Panc1 (cell line): ENCODE data around the gene TAGLN2. TPM values are rescaled to one million over a fixed set of nuclear protein-coding genes. Genes with fewer than 3 reads are reported as not detected.

Experiments used
- ATAC-seq: fragments of 200-7000 bp; cut with Tn5 transposase; 2 replicates; pipeline ENCODE4 v1.9.1; 2020; ENCODE audit warnings: mild to moderate bottlenecking, moderate library complexity
- BruUV-seq: library from RNA; stranded (reverse); fragments of 400-500 nt; replicated peaks from 2 replicates; lab custom pipeline; 2021; lab: Mats Ljungman, UMichigan
- CTCF ChIA-PET: fragments of 300-600 bp; sonication (Branson Sonifier 250); formaldehyde crosslinking; loops from one replicate; lab custom pipeline; 2022; ENCODE audit warnings: antibody characterized with exemption; lab: Charles Lee
- POLR2A ChIA-PET: fragments of 300-600 bp; sonication (Branson Sonifier 250); formaldehyde crosslinking; loops from one replicate; lab custom pipeline; 2022; ENCODE audit warnings: antibody characterized with exemption; lab: Charles Lee
- DNase-seq: peaks from one replicate; pipeline ENCODE4 v3.0.0-alpha.2; 2010; ENCODE audit warnings: low read depth, low spot score
- H3K27ac ChIP-seq: 2 replicates; pipeline ENCODE4 v1.5.1; 2011; ENCODE audit warnings: mild to moderate bottlenecking, low read length, inconsistent platforms
- H3K27me3 ChIP-seq: fragments of 200-500 bp; sonication (Bioruptor generic); 2 replicates; pipeline ENCODE4 v1.6.0; 2014; ENCODE audit warnings: low read length, inconsistent platforms; ENCODE audit not compliant: control insufficient read depth, insufficient read depth
- H3K36me3 ChIP-seq: fragments of 200-500 bp; sonication (Bioruptor generic); 2 replicates; pipeline ENCODE4 v1.5.1; 2014; ENCODE audit warnings: inconsistent platforms, mild to moderate bottlenecking, low read length, moderate library complexity; ENCODE audit not compliant: control insufficient read depth, insufficient read depth
- H3K4me1 ChIP-seq: 2 replicates; pipeline ENCODE4 v1.5.1; 2011; ENCODE audit warnings: inconsistent platforms, mild to moderate bottlenecking, low read length, moderate library complexity; ENCODE audit not compliant: control insufficient read depth, insufficient read depth
- H3K4me3 ChIP-seq, 2 experiments: 2 replicates each; pipeline ENCODE4 v1.5.1; 2011 to 2012; ENCODE audit warnings: low read depth in 2 of 2, low read length in 2 of 2, mild to moderate bottlenecking in 2 of 2, inconsistent platforms in 1 of 2, moderate library complexity in 1 of 2
- H3K9me3 ChIP-seq: fragments of 200-500 bp; sonication (Bioruptor generic); 2 replicates; pipeline ENCODE4 v1.5.1; 2014; ENCODE audit warnings: low read depth, mild to moderate bottlenecking, inconsistent platforms, low read length, moderate library complexity; ENCODE audit not compliant: control insufficient read depth, insufficient read depth
- POLR2AphosphoS5 ChIP-seq: IDR thresholded peaks from 2 replicates; pipeline ENCODE4 v1.6.1; 2012; ENCODE audit warnings: mild to moderate bottlenecking, low read depth, low read length, moderate library complexity
- SIN3A ChIP-seq: IDR thresholded peaks from 2 replicates; pipeline ENCODE4 v1.6.1; 2012; ENCODE audit warnings: low read depth, mild to moderate bottlenecking, low read length, moderate library complexity, borderline replicate concordance; ENCODE audit not compliant: insufficient read depth
- TCF7L2 ChIP-seq: IDR thresholded peaks from 2 replicates; pipeline ENCODE4 v1.6.1; 2011; ENCODE audit warnings: mild to moderate bottlenecking, low read depth, low read length, inconsistent platforms
- in situ Hi-C: cut with HindIII; loops from 2 replicates; pipeline ENCODE4 v1.10.0; 2016; ENCODE audit warnings: low sequenced_read_pairs, low pct_unique_long_range_greater_than_20kb
- intact Hi-C: fragments of 100-400 bp; cut with micrococcal nuclease; formaldehyde crosslinking; loops from one replicate; pipeline ENCODE4 v1.10.0; 2022; ENCODE audit not compliant: unreplicated experiment
- total RNA-seq: library from RNA; stranded (reverse); gene quantifications from one replicate; pipeline ENCODE4 v1.2.1, GENCODE V29; 2021; ENCODE audit not compliant: unreplicated experiment
- TF ChIP-seq, protein P1 (sequence below): fragments of 450-650 bp; IDR thresholded peaks from 2 replicates; pipeline ENCODE4 v1.5.1; 2017; ENCODE audit warnings: mild to moderate bottlenecking
- TF ChIP-seq, protein P2 (sequence below), 2 experiments: IDR thresholded peaks; 2 replicates each; pipeline ENCODE4 v1.6.1; 2011 to 2012; ENCODE audit warnings: low read depth in 2 of 2, control low read depth in 1 of 2, low read length in 1 of 2, mild to moderate bottlenecking in 1 of 2, moderate library complexity in 1 of 2; ENCODE audit not compliant: insufficient read depth in 1 of 2

Gene TAGLN2
- total RNA-seq, 1 experiment from 2014 or later, result 474 TPM

DNA sequence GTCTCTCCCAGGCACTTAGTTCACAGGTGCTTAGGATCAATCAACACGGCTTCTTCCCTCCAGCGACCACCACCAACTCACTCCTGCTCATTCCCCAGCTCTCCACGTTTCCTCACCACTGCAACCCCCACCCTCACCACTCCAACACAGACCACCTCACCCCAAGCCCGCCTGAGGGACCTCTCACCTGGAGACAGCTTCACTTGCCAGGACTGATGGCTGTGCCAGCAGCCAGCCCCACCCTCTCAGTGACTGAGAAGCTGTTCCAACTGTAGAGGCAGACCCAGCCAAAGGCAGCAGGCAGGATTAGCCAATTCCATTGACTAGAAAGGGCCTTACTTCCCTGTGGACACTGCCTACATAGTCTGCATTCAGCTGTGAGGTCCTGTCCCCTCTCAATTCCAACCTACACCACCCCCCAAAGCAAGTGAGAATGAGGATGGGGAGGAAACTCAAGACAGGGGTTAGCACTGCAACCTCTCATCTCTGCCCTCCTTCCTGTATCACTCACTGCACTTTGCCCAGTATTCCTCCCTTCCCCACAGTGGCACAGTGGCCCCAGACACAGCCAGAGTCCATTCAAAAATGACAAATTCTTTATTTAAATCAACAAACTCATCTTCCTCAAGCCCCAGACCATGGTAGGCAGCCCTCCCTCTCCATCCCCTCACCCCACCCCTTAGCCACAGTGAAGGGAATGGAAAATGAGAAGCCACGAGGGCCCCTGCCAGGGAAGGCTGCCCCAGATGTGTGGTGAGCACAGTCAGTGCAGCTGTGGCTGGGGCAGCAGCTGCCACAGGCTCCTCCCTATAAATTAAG is 7.6 kb downstream of the TAGLN2 start:
- intact Hi-C loops, result no loop called here
- no TSS peak for BruUV-seq
- POLR2A ChIA-PET, result interaction anchor here (0.7 kb wide), 1 partner anchor 1215 kb away, joined by 3 read pairs; the partner anchor contains the start of gene DEDD
- CTCF ChIA-PET, result no interaction called here
- no peak overlapping the region for H3K4me3 ChIP-seq
- H3K27ac ChIP-seq, result peak overlapping the region; percentile 71
- no peak for TF ChIP-seq TCF7L2
- TF ChIP-seq POLR2AphosphoS5, result no peak; the same call in none of the 2 replicates
- no peak for TF ChIP-seq SIN3A
- TF ChIP-seq, protein P1, sequence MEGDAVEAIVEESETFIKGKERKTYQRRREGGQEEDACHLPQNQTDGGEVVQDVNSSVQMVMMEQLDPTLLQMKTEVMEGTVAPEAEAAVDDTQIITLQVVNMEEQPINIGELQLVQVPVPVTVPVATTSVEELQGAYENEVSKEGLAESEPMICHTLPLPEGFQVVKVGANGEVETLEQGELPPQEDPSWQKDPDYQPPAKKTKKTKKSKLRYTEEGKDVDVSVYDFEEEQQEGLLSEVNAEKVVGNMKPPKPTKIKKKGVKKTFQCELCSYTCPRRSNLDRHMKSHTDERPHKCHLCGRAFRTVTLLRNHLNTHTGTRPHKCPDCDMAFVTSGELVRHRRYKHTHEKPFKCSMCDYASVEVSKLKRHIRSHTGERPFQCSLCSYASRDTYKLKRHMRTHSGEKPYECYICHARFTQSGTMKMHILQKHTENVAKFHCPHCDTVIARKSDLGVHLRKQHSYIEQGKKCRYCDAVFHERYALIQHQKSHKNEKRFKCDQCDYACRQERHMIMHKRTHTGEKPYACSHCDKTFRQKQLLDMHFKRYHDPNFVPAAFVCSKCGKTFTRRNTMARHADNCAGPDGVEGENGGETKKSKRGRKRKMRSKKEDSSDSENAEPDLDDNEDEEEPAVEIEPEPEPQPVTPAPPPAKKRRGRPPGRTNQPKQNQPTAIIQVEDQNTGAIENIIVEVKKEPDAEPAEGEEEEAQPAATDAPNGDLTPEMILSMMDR, result no peak
- TF ChIP-seq, protein P2, sequence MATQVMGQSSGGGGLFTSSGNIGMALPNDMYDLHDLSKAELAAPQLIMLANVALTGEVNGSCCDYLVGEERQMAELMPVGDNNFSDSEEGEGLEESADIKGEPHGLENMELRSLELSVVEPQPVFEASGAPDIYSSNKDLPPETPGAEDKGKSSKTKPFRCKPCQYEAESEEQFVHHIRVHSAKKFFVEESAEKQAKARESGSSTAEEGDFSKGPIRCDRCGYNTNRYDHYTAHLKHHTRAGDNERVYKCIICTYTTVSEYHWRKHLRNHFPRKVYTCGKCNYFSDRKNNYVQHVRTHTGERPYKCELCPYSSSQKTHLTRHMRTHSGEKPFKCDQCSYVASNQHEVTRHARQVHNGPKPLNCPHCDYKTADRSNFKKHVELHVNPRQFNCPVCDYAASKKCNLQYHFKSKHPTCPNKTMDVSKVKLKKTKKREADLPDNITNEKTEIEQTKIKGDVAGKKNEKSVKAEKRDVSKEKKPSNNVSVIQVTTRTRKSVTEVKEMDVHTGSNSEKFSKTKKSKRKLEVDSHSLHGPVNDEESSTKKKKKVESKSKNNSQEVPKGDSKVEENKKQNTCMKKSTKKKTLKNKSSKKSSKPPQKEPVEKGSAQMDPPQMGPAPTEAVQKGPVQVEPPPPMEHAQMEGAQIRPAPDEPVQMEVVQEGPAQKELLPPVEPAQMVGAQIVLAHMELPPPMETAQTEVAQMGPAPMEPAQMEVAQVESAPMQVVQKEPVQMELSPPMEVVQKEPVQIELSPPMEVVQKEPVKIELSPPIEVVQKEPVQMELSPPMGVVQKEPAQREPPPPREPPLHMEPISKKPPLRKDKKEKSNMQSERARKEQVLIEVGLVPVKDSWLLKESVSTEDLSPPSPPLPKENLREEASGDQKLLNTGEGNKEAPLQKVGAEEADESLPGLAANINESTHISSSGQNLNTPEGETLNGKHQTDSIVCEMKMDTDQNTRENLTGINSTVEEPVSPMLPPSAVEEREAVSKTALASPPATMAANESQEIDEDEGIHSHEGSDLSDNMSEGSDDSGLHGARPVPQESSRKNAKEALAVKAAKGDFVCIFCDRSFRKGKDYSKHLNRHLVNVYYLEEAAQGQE (IDR thresholded peaks at IDR 0.05; ENCODE audit: insufficient read depth in 1 of 2, low read depth in 2 of 2, low read length in 1 of 2), result no peak
- no peak for ATAC-seq
- H3K36me3 ChIP-seq, result 0 out of 2 replicates have a peak, but pooled peaks cover 5% of the 10 kb centered on the region
- H3K27me3 ChIP-seq, result no peaks in the 10 kb centered on the region
- peaks cover 85% of the 10 kb centered on the region for H3K4me1 ChIP-seq
- DNase-seq, result no peak
- H3K9me3 ChIP-seq, result no peaks in the 10 kb centered on the region
- in situ Hi-C loops, result no loop called here

DNA sequence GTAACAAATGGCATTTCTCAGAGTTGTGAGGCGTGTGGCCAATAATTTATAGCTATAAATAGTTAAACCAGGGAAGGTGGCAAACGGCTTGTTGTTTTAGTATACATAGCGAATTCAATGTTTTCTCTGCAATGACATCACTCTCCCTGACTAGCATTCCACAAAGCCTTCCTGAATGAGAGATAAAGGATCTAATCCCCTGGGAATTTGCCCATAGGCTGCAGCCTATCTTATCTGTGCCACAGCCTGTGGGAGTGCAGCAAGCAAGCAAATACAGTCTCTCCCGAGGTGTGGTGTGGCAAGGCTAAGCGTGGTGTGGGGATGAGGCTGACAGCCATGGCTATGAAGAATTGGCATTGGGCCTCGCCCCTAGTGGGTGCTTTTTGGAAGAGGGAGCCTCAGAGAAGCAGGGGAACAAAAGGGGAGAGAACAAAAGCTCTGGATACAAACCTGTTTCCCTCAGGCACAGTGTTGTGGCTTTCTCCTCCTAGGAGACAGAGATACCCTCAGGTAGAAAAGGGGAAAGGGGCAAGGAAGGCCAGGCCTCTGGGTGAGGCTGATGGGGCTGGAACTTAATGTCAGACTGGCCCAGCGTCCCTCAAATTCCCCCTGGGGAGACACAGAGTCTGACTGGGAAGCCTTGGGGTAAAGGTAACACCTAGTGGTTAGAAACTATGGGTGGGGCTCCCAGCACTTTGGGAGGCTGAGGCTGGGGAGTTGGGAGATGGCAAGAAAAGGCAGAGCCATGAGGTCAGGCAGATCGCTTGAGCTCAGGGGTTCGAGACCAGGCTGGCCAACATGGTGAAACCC is 8.9 kb downstream of the TAGLN2 start:
- POLR2A ChIA-PET, result interaction anchor here (0.7 to 1.1 kb wide), 2 partner anchors 8 to 1052 kb away, joined by 3 to 5 read pairs; no protein-coding TSS in a partner anchor
- intact Hi-C loops, result no loop called here
- Histone ChIP-seq H3K36me3 (0 out of 2 replicates have a peak, but pooled peaks cover 5% of the 10 kb centered on the region), H3K4me3 (no peak overlapping the region), H3K27ac (peak overlapping the region; percentile 71), H3K27me3 (no peaks in the 10 kb centered on the region), H3K4me1 (peaks cover 72% of the 10 kb centered on the region), H3K9me3 (no peaks in the 10 kb centered on the region)
- TF ChIP-seq POLR2AphosphoS5 (peak; percentile 81; the same call in 1 of the 2 replicates), SIN3A (no peak), TCF7L2 (peak; percentile 84)
- TF ChIP-seq, protein P2 (IDR thresholded peaks at IDR 0.05; ENCODE audit: insufficient read depth in 1 of 2, low read depth in 2 of 2, low read length in 1 of 2), result no peak
- TF ChIP-seq, protein P1, result no peak
- in situ Hi-C loops, result no loop called here
- peak; percentile 85 for DNase-seq
- peak; percentile 90 for ATAC-seq
- BruUV-seq, result no TSS peak
- CTCF ChIA-PET, result no interaction called here
